Panc1 (cell line): ENCODE data around the gene ALOXE3. TPM values are rescaled to one million over a fixed set of nuclear protein-coding genes. Genes with fewer than 3 reads are reported as not detected.

Experiments
- ATAC-seq: fragments of 200-7000 bp; cut with Tn5 transposase; 2 replicates; pipeline ENCODE4 v1.9.1; 2020; ENCODE audit warnings: mild to moderate bottlenecking, moderate library complexity
- BruUV-seq: library from RNA; stranded (reverse); fragments of 400-500 nt; replicated peaks from 2 replicates; lab custom pipeline; 2021; lab: Mats Ljungman, UMichigan
- CTCF ChIA-PET: fragments of 300-600 bp; sonication (Branson Sonifier 250); formaldehyde crosslinking; loops from one replicate; lab custom pipeline; 2022; ENCODE audit warnings: antibody characterized with exemption; lab: Charles Lee
- POLR2A ChIA-PET: fragments of 300-600 bp; sonication (Branson Sonifier 250); formaldehyde crosslinking; loops from one replicate; lab custom pipeline; 2022; ENCODE audit warnings: antibody characterized with exemption; lab: Charles Lee
- DNase-seq: peaks from one replicate; pipeline ENCODE4 v3.0.0-alpha.2; 2010; ENCODE audit warnings: low read depth, low spot score
- H3K27ac ChIP-seq: 2 replicates; pipeline ENCODE4 v1.5.1; 2011; ENCODE audit warnings: mild to moderate bottlenecking, low read length, inconsistent platforms
- H3K27me3 ChIP-seq: fragments of 200-500 bp; sonication (Bioruptor generic); 2 replicates; pipeline ENCODE4 v1.6.0; 2014; ENCODE audit warnings: low read length, inconsistent platforms; ENCODE audit not compliant: control insufficient read depth, insufficient read depth
- H3K36me3 ChIP-seq: fragments of 200-500 bp; sonication (Bioruptor generic); 2 replicates; pipeline ENCODE4 v1.5.1; 2014; ENCODE audit warnings: inconsistent platforms, mild to moderate bottlenecking, low read length, moderate library complexity; ENCODE audit not compliant: control insufficient read depth, insufficient read depth
- H3K4me1 ChIP-seq: 2 replicates; pipeline ENCODE4 v1.5.1; 2011; ENCODE audit warnings: inconsistent platforms, mild to moderate bottlenecking, low read length, moderate library complexity; ENCODE audit not compliant: control insufficient read depth, insufficient read depth
- H3K4me3 ChIP-seq, 2 experiments: 2 replicates each; pipeline ENCODE4 v1.5.1; 2011 to 2012; ENCODE audit warnings: low read depth in 2 of 2, low read length in 2 of 2, mild to moderate bottlenecking in 2 of 2, inconsistent platforms in 1 of 2, moderate library complexity in 1 of 2
- H3K9me3 ChIP-seq: fragments of 200-500 bp; sonication (Bioruptor generic); 2 replicates; pipeline ENCODE4 v1.5.1; 2014; ENCODE audit warnings: low read depth, mild to moderate bottlenecking, inconsistent platforms, low read length, moderate library complexity; ENCODE audit not compliant: control insufficient read depth, insufficient read depth
- POLR2AphosphoS5 ChIP-seq: IDR thresholded peaks from 2 replicates; pipeline ENCODE4 v1.6.1; 2012; ENCODE audit warnings: mild to moderate bottlenecking, low read depth, low read length, moderate library complexity
- SIN3A ChIP-seq: IDR thresholded peaks from 2 replicates; pipeline ENCODE4 v1.6.1; 2012; ENCODE audit warnings: low read depth, mild to moderate bottlenecking, low read length, moderate library complexity, borderline replicate concordance; ENCODE audit not compliant: insufficient read depth
- TCF7L2 ChIP-seq: IDR thresholded peaks from 2 replicates; pipeline ENCODE4 v1.6.1; 2011; ENCODE audit warnings: mild to moderate bottlenecking, low read depth, low read length, inconsistent platforms
- in situ Hi-C: cut with HindIII; loops from 2 replicates; pipeline ENCODE4 v1.10.0; 2016; ENCODE audit warnings: low sequenced_read_pairs, low pct_unique_long_range_greater_than_20kb
- intact Hi-C: fragments of 100-400 bp; cut with micrococcal nuclease; formaldehyde crosslinking; loops from one replicate; pipeline ENCODE4 v1.10.0; 2022; ENCODE audit not compliant: unreplicated experiment
- total RNA-seq: library from RNA; stranded (reverse); gene quantifications from one replicate; pipeline ENCODE4 v1.2.1, GENCODE V29; 2021; ENCODE audit not compliant: unreplicated experiment
- TF ChIP-seq, protein P1 (sequence below): fragments of 450-650 bp; IDR thresholded peaks from 2 replicates; pipeline ENCODE4 v1.5.1; 2017; ENCODE audit warnings: mild to moderate bottlenecking
- TF ChIP-seq, protein P2 (sequence below), 2 experiments: IDR thresholded peaks; 2 replicates each; pipeline ENCODE4 v1.6.1; 2011 to 2012; ENCODE audit warnings: low read depth in 2 of 2, control low read depth in 1 of 2, low read length in 1 of 2, mild to moderate bottlenecking in 1 of 2, moderate library complexity in 1 of 2; ENCODE audit not compliant: insufficient read depth in 1 of 2

Gene ALOXE3
- total RNA-seq, 1 experiment from 2014 or later: 0.46 TPM

DNA sequence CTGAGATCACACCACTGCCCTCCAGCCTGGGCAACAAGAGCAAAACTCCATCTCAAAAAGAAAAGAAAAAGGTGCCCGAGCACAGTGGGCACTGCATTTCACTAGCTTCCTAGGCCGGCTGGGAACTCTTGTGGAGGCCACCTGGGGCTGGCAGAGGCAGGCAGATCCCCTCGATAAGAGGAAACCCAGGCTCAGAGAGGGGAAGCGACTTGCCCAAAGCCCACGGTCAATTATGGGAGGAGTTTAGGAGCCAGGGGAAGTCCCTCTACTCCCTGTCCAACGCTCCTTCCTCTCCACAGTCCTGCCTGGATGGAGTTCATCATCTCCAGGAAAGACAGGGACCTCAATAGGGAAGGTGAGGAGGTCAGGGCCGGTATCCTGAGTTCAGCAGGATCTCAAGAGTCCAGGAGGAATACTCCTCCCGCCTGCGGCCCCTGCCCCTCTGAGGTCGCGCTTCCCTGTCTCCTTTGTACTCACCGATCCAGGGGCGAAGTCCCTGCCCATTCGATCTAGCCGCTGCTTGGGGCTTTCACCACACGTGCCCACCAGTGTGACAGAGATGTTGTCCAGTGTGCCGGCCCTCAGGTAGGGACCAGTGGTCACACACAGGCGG, 841 bp downstream of the ALOXE3 start:
- in situ Hi-C loops: no loop called here
- peak overlapping the region; percentile 60 to 91 for H3K4me3 ChIP-seq
- no peak overlapping the region for H3K27ac ChIP-seq
- CTCF ChIA-PET: no interaction called here
- H3K9me3 ChIP-seq: no peaks in the 10 kb centered on the region
- no peaks in the 10 kb centered on the region for H3K27me3 ChIP-seq
- H3K36me3 ChIP-seq: no peaks in the 10 kb centered on the region
- no peaks in the 10 kb centered on the region for H3K4me1 ChIP-seq
- POLR2A ChIA-PET: interaction anchor here (0.5 kb wide), 1 partner anchor 324 kb away, joined by 3 read pairs; no protein-coding TSS in a partner anchor
- no peak for TF ChIP-seq TCF7L2
- BruUV-seq: no TSS peak
- no peak for DNase-seq
- no peak for ATAC-seq
- intact Hi-C loops: loop anchor here (5.0 kb wide), 1 partner anchor 35 kb away; no protein-coding TSS in a partner anchor

DNA sequence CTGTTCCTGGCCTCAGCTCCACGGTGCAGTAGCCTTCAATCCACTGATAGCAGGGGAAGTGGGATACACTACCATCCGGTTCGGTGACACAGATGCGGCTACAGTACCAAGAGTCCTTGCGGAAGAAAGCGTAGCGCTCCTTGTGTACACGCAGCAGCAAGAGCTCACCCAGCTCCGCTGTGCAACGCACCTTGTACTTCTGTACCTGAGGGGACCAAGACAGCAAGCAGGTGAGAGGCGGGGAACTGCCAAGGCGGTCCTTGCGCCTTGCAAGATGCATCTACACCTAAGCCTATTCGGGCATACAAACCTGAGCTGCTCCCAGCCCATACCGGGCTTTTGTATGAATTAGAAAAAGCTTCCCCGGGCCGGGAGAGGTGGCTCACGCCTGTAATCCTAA, 1.5 kb downstream of the ALOXE3 start:
- intact Hi-C loops: loop anchor here (5.0 kb wide), 1 partner anchor 34 kb away; no protein-coding TSS in a partner anchor
- no peaks in the 10 kb centered on the region for H3K27me3 ChIP-seq
- TF ChIP-seq SIN3A (no peak), POLR2AphosphoS5 (no peak), TCF7L2 (no peak)
- TF ChIP-seq, protein P1, sequence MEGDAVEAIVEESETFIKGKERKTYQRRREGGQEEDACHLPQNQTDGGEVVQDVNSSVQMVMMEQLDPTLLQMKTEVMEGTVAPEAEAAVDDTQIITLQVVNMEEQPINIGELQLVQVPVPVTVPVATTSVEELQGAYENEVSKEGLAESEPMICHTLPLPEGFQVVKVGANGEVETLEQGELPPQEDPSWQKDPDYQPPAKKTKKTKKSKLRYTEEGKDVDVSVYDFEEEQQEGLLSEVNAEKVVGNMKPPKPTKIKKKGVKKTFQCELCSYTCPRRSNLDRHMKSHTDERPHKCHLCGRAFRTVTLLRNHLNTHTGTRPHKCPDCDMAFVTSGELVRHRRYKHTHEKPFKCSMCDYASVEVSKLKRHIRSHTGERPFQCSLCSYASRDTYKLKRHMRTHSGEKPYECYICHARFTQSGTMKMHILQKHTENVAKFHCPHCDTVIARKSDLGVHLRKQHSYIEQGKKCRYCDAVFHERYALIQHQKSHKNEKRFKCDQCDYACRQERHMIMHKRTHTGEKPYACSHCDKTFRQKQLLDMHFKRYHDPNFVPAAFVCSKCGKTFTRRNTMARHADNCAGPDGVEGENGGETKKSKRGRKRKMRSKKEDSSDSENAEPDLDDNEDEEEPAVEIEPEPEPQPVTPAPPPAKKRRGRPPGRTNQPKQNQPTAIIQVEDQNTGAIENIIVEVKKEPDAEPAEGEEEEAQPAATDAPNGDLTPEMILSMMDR: no peak
- TF ChIP-seq, protein P2, sequence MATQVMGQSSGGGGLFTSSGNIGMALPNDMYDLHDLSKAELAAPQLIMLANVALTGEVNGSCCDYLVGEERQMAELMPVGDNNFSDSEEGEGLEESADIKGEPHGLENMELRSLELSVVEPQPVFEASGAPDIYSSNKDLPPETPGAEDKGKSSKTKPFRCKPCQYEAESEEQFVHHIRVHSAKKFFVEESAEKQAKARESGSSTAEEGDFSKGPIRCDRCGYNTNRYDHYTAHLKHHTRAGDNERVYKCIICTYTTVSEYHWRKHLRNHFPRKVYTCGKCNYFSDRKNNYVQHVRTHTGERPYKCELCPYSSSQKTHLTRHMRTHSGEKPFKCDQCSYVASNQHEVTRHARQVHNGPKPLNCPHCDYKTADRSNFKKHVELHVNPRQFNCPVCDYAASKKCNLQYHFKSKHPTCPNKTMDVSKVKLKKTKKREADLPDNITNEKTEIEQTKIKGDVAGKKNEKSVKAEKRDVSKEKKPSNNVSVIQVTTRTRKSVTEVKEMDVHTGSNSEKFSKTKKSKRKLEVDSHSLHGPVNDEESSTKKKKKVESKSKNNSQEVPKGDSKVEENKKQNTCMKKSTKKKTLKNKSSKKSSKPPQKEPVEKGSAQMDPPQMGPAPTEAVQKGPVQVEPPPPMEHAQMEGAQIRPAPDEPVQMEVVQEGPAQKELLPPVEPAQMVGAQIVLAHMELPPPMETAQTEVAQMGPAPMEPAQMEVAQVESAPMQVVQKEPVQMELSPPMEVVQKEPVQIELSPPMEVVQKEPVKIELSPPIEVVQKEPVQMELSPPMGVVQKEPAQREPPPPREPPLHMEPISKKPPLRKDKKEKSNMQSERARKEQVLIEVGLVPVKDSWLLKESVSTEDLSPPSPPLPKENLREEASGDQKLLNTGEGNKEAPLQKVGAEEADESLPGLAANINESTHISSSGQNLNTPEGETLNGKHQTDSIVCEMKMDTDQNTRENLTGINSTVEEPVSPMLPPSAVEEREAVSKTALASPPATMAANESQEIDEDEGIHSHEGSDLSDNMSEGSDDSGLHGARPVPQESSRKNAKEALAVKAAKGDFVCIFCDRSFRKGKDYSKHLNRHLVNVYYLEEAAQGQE (IDR thresholded peaks at IDR 0.05; ENCODE audit: insufficient read depth in 1 of 2, low read depth in 2 of 2, low read length in 1 of 2): no peak
- H3K4me1 ChIP-seq: no peaks in the 10 kb centered on the region
- DNase-seq (no peak), ATAC-seq (no peak)
- no TSS peak for BruUV-seq
- H3K36me3 ChIP-seq: no peaks in the 10 kb centered on the region
- no peaks in the 10 kb centered on the region for H3K9me3 ChIP-seq
- no peak overlapping the region for H3K4me3 ChIP-seq
- in situ Hi-C loops: no loop called here
- POLR2A ChIA-PET: no interaction called here
- H3K27ac ChIP-seq: no peak overlapping the region
- CTCF ChIA-PET: no interaction called here

DNA sequence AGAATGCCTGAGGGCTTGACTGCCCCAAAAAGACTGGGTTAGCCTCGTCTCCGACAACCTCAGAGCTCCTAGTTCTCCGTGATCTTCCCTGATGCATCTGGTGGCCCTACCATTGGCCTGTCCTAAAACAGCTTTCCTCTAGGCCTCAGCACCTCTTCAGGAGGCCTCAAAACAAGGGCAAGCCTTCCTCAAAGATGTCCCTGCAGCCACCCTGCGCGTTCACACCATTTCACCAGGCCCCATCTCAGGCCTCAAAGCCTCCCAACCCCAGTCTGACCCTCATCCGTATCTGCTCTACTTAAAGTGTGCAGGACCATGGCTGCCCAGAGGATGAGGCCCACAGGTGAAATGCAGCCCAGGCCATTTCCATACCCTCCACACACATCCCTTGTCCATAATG, 7.4 kb downstream of the ALOXE3 start:
- no TSS peak for BruUV-seq
- DNase-seq (no peak), ATAC-seq (no peak)
- H3K9me3 ChIP-seq: no peaks in the 10 kb centered on the region
- H3K4me1 ChIP-seq: no peaks in the 10 kb centered on the region
- H3K36me3 ChIP-seq: no peaks in the 10 kb centered on the region
- TF ChIP-seq, protein P2 (IDR thresholded peaks at IDR 0.05; ENCODE audit: insufficient read depth in 1 of 2, low read depth in 2 of 2, low read length in 1 of 2): no peak
- TF ChIP-seq TCF7L2: no peak
- TF ChIP-seq SIN3A: no peak
- no peak for TF ChIP-seq POLR2AphosphoS5
- TF ChIP-seq, protein P1: no peak
- no peak overlapping the region for H3K27ac ChIP-seq
- POLR2A ChIA-PET: interaction anchor here (0.6 kb wide), 1 partner anchor 255 kb away, joined by 10 read pairs; no protein-coding TSS in a partner anchor
- in situ Hi-C loops (no loop called here), intact Hi-C loops (no loop called here)
- H3K27me3 ChIP-seq: no peaks in the 10 kb centered on the region
- no peak overlapping the region for H3K4me3 ChIP-seq
- CTCF ChIA-PET: interaction anchor here (0.6 to 0.9 kb wide), 2 partner anchors 51 to 408 kb away, joined by 4 to 5 read pairs; no protein-coding TSS in a partner anchor
